ENCODE measurements around the gene COA5. TPM values are rescaled to one million over a fixed set of nuclear protein-coding genes. Genes with fewer than 3 reads are reported as not detected.

Gene COA5
- total RNA-seq, 1 experiment from 2014 or later, result 23.7 TPM

- Histone ChIP-seq H3K4me3 (ENCODE audit: low read depth, low read length, poor library complexity, severe bottlenecking) (no peak overlapping the region), H3K4me1 (ENCODE audit: insufficient read depth, low read length, poor library complexity, severe bottlenecking) (no peaks in the 10 kb centered on the region), H3K9me3 (ENCODE audit: low read depth, low read length, poor library complexity, severe bottlenecking) (no peaks in the 10 kb centered on the region), H3K36me3 (ENCODE audit: insufficient read depth, low read length, poor library complexity, severe bottlenecking) (no peaks in the 10 kb centered on the region), H3K27me3 (replicated peaks; ENCODE audit: insufficient read depth, low read depth, low read length, poor library complexity) (peaks cover 14% of the 10 kb centered on the region), H3K27ac (ENCODE audit: low read depth, low read length, poor library complexity, severe bottlenecking) (no peak overlapping the region)
- BruUV-seq (replicated peaks), result no TSS peak
- CTCF ChIA-PET, result interaction anchor here (0.6 kb wide), 1 partner anchor 189 kb away, joined by 4 read pairs; no protein-coding TSS in a partner anchor
- intact Hi-C loops (cut with micrococcal nuclease; ENCODE audit: unreplicated experiment), result loop anchor here (2.0 to 10.0 kb wide), 3 partner anchors 188 to 846 kb away; partner anchors contain the start of gene REV1
- no peak for DNase-seq (ENCODE audit: low spot score)
- POLR2A ChIA-PET (ENCODE audit: low non-redundant PET), result no interaction called here
- TF ChIP-seq EZH2 (IDR thresholded peaks at IDR 0.05; ENCODE audit: borderline replicate concordance, low read depth, low read length, poor library complexity, severe bottlenecking) (no peak), CTCF (conservative IDR thresholded peaks at IDR 0.05; ENCODE audit: low read depth, low read length) (no peak)
These were observed 40.1 kb upstream of the COA5 start for GRCh38 chr2:98648451-98648850.

DNA sequence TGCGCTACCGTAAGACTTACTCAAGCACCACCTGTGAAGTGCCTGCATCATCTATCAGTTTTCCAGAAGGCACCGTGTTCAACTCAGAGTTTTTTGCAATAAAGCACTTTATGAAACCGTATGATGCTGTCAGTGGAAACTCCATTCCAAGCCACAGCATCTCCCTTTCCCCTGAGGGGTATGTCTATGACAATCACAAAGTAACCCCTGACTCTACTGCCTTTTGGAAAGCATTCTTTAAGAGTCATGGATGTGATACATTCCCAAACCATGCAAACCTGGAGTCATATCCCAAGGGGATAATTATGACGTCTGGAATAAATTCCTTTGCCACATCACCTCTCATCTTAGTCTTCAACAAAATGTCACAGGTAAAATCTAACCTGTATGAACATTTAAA, 39.3 kb upstream of the COA5 start:
- intact Hi-C loops (cut with micrococcal nuclease; ENCODE audit: unreplicated experiment), result loop anchor here (2.0 to 10.0 kb wide), 3 partner anchors 189 to 847 kb away; partner anchors contain the start of gene REV1
- no TSS peak for BruUV-seq (replicated peaks)
- CTCF ChIA-PET, result no interaction called here

GRCh38 chr2:98643496-98644100, 35.3 kb upstream of the COA5 start:
- POLR2A ChIA-PET (ENCODE audit: low non-redundant PET), result no interaction called here
- peaks cover 18% of the 10 kb centered on the region for H3K27me3 ChIP-seq (replicated peaks; ENCODE audit: insufficient read depth, low read depth, low read length, poor library complexity)
- H3K36me3 ChIP-seq (ENCODE audit: insufficient read depth, low read length, poor library complexity, severe bottlenecking), result no peaks in the 10 kb centered on the region
- no peak overlapping the region for H3K27ac ChIP-seq (ENCODE audit: low read depth, low read length, poor library complexity, severe bottlenecking)
- TF ChIP-seq CTCF (conservative IDR thresholded peaks at IDR 0.05; ENCODE audit: low read depth, low read length), result no peak
- TF ChIP-seq EZH2 (IDR thresholded peaks at IDR 0.05; ENCODE audit: borderline replicate concordance, low read depth, low read length, poor library complexity, severe bottlenecking), result no peak
- no peaks in the 10 kb centered on the region for H3K4me1 ChIP-seq (ENCODE audit: insufficient read depth, low read length, poor library complexity, severe bottlenecking)
- H3K9me3 ChIP-seq (ENCODE audit: low read depth, low read length, poor library complexity, severe bottlenecking), result no peaks in the 10 kb centered on the region
- no TSS peak for BruUV-seq (replicated peaks)
- CTCF ChIA-PET, result no interaction called here
- intact Hi-C loops (cut with micrococcal nuclease; ENCODE audit: unreplicated experiment), result loop anchor here (10.0 kb wide), 1 partner anchor 851 kb away; the partner anchor contains the start of gene REV1
- DNase-seq (ENCODE audit: low spot score), result no peak
- H3K4me3 ChIP-seq (ENCODE audit: low read depth, low read length, poor library complexity, severe bottlenecking), result no peak overlapping the region

More for the DNA sequence above, 39.3 kb upstream of the COA5 start:
- Histone ChIP-seq H3K4me1 (ENCODE audit: insufficient read depth, low read length, poor library complexity, severe bottlenecking) (no peaks in the 10 kb centered on the region), H3K36me3 (ENCODE audit: insufficient read depth, low read length, poor library complexity, severe bottlenecking) (no peaks in the 10 kb centered on the region), H3K4me3 (ENCODE audit: low read depth, low read length, poor library complexity, severe bottlenecking) (no peak overlapping the region), H3K9me3 (ENCODE audit: low read depth, low read length, poor library complexity, severe bottlenecking) (no peaks in the 10 kb centered on the region), H3K27ac (ENCODE audit: low read depth, low read length, poor library complexity, severe bottlenecking) (no peak overlapping the region), H3K27me3 (replicated peaks; ENCODE audit: insufficient read depth, low read depth, low read length, poor library complexity) (peaks cover 18% of the 10 kb centered on the region)
- no peak for TF ChIP-seq EZH2 (IDR thresholded peaks at IDR 0.05; ENCODE audit: borderline replicate concordance, low read depth, low read length, poor library complexity, severe bottlenecking)
- TF ChIP-seq CTCF (conservative IDR thresholded peaks at IDR 0.05; ENCODE audit: low read depth, low read length), result no peak
- no peak for DNase-seq (ENCODE audit: low spot score)
- POLR2A ChIA-PET (ENCODE audit: low non-redundant PET), result no interaction called here

Data from A673 (cell line).